HG02623 (cell line): ENCODE data around the gene TM4SF4.

Experiments used
- ATAC-seq: cut with Tn5 transposase; IDR thresholded peaks from one replicate; pipeline ENCODE4 v1.9.1; 2021; ENCODE audit warnings: moderate library complexity; ENCODE audit not compliant: unreplicated experiment

The TM4SF4 gene

DNA sequence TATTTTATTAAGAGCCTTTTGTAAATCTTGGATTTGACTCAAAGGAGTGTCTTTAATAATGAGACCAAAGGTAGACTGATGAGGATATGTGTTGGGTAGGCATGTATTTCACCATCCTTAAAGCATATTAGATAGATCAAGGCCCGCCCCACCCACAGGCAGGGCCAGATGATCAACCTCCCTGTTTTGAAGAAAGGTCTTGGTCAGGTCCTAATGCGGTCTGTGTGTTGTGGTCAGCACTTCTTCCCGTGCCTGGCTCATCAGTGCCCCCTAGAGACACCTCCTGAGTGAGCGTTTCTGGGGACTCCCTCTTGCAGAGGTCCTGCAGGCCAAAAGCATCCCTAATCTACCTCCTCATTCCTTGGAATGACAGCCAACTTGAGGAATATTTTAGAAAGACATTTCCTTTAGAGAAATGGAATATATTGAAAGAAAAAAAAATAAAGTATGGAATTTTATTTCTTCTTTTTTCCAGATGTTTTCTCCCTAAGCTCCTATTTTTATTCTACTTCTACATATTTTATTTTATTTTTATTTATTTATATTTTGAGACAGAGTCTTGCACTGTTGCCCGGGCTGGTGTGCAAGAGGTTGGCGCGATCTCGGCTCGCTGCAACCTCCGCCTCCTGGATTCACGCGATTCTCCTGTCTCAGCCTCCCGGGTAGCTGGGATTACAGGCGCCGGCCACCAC lies 6.0 kb downstream of the TM4SF4 start:
- peak; percentile 96 for ATAC-seq

DNA sequence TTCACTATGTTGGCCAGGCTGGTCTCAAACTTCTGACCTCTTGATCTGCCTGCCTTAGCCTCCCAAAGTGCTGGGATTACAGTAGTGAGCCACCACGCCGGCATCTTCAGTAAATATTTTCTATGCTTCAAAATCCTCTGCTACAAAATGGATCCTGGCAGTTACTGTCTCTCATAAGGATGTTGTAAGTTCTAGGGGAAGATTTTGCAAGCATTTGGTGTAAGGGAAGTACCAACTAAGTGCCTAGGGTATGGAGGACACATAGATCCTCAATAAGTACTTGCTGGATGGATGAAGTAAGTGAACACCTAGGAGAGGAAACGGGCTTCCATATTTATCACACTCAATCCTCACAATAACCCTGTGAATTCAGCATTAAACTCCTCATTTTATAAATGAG lies 6.6 kb downstream of the TM4SF4 start:
- no peak for ATAC-seq

DNA sequence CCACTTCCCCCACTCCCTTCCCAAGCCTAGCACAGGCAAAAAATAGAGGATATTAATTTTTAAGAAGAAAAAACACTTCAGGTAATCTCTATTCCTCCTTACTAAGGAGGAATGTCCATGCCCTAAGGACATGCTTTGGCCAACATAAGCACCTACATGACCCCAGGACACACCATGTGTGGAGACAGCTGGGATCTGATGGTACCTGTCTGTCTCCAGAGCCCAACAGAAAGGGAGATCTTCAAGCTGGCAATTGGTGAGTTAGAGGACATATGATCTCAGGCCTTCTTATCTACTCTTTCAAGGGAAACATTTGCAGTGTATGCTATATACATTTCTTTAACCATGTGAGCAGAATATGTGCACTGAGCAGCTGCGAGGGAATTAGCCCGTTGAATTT lies 7.0 kb downstream of the TM4SF4 start:
- ATAC-seq = no peak

DNA sequence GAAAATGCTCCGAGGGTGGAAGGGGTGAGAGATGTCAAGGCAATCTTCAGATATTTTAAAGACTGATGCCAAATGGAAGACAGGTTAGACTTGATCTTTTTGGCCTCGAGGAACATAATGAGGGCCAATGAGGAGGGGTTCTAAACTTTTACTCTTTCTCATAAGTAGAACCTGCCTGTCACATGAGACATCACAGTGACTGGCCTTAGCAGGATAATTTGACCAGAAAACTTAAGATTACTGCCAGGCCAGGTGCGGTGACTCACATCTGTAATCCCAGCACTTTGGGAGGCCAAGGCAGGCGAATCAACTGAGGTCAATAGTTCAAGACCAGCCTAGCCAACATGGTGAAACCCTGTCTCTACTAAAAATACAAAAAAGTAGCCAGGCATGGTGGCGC lies 12.2 kb downstream of the TM4SF4 start:
- ATAC-seq = no peak

DNA sequence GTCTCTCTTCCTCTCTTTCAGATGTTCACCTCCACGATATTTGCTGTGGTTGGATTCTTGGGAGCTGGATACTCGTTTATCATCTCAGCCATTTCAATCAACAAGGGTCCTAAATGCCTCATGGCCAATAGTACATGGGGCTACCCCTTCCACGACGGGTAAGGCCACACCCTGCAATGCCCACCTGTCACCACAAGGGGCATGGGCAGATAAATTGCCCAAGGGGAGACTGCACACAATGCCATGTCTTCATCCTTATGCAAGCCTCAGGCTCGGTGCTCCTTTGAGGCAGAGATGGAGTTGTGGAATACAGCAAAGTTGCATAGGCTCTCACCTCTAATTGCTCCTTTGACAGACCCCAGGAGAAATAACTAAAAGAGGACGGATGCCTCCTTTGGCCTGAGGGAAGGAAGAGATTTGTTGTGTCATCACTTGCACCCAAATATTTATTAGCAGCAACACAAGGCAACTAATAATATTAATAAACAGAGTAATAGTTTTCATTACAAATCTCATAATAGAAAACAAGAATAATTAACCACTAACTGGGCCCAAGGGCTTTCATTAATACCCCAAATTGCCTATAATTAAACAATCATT lies 13.2 kb downstream of the TM4SF4 start:
- ATAC-seq = no peak

DNA sequence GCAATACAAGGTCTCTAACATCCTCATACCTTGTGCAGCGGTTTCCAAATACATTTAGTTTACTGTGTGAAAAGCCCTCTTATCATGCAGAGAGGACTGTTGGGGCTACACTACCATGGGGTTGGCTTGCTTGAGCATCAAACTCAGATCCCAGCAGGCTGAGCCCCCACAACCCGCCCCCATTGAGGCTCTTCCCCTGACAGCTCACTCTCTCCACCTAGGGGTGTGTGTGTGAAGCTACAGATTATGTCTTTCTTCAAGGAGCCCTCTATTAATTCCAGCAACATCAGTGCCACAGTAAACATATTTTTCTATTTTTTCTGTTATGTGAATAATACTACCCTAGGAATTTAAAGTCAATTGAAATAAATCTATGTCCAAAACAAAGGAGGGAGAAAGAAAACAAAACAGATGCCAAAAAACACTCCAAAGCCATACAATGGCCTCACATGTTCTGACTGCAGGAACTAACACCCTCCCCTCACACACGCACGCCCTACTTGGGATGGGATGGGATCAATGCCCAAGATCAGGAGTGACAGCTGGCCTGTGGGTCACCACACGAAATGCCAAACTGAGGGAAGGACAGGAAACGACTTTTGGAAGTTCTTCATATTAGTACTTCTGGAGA lies 14.7 kb downstream of the TM4SF4 start:
- no peak for ATAC-seq

DNA sequence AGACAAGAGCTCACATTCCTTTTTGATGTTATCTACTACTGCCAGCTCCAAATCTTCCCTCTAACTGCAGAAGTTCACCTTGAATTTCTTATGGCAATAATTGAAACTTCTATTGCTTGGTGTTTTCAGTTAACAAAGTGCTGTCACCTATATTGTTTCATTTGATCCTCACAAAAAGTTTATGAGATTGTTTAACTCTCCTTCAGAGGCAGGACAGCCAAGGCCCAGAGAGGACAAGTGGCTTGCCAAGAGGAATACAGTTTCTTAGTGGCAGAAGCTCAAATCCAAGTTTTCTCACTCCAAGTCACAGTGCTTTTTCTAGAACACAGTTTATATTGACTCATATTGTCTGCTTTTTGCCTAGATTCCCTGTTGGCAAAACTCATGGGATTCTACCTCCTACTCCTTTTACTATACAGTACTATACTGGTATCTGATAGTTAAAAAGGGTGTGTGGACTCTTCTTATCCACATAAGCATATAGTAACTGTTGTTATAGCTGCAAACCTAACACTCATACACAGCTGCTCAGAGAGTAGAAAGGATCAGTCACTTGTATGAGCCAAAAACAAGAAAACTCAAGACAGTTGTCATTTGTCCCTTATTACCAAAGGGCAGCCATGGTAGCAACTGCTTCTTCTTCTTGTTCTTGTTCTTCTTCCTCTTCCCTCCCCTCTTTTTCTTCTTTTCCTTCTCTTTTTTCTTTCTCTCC lies 15.9 kb downstream of the TM4SF4 start:
- ATAC-seq = no peak

DNA sequence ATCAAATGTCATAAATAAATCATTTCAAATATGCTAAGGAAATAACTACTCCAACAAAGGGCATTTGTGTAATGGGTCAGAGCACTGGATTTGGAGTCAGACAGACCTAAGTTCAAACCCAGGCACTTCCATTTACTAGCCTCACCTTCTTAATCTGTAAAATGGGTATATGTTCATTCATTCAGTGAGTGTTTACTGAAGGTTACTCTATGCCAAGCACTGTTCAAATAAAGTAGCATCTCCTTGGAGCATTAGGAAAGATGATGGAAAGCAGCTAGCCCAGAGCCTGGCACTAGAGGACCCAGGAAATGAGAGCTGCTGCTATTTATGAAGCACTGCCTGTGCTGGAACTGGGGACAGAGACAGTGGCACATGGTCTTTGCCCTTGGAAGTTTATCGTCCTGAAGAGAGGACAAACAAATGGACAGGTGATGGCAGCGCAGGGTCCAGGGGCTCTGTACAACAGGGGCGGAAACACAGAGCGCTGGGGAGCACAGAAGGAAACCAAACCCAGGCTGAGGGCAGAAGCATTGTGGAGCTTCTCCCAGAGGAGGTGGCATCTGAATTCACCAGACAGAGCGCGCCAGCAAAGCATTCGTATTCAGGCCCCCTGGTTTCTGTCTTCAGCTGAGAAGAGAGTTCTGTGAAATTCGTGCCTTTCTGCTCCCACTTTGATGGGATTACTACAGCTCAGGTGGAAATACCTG lies 19.0 kb downstream of the TM4SF4 start:
- ATAC-seq = no peak

DNA sequence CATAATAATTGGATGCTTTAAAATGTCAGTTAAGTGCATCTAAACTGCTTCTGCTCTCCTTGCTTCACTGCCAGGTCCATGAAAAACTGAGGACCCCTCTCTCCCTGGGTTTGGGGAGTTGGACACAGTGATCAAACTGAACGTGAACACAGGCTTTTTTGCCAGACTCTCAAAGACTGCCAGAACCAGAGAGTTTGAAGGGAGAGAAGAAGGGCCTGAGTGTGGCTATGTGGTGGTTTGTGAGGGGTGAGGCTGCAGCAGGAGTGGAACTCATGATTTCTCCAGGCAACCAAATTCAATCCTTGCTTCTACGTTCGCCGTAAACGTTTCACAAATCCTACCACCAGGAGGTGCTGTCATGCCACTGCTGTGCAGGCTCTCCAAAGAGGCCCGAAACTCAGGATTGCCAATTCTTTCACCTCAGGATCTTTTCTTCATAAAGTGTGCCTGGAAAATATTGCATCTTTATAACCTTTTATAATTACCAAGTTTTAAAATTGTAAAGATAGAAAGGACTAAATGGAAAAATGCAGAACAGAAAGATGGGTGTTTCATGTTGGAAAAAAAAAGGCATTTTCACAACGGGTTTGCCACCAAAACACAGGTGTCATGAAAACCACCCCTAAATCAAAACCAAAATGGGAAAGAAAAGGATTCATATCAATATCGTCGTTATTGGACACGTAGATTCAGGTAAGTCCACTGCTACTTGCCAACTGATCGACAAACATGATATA lies 19.7 kb downstream of the TM4SF4 start:
- no peak for ATAC-seq

DNA sequence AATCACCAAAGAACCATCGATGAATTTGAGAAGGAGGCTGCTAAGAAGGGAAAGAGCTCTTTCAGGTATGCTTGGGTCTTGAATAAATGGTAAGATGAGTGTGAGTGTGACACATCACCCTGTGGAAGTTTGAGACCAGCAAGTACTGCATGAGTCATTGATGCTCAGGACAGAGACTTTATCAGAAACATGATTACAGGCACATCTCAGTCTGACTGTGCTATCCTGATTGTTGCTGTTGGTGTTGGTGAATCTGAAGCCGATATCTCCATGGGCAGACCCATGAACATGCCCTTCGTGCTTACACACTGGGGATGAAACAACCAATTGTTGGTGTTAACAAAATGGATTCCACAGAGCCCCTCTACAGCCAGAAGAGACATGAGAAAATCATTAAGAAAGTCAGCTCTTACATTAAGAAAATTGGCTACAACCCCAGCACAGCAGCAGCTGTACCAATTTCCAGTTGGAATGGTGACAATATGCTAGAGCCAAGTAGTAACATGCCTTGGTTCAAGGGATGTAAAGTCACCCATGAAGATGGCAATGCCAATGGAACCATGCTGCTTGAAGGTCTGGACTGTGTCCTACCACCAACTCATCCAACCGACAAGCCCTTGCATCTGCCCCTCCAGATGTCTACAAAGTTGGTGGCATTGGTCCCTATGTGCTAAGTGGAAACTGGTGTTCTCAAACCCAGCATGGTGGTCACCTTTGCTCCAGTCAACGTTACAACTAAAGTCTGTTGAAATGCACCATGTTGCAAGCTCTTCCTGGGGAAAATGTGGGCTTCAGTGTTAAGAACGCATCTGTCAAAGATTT lies 20.5 kb downstream of the TM4SF4 start:
- ATAC-seq = no peak

DNA sequence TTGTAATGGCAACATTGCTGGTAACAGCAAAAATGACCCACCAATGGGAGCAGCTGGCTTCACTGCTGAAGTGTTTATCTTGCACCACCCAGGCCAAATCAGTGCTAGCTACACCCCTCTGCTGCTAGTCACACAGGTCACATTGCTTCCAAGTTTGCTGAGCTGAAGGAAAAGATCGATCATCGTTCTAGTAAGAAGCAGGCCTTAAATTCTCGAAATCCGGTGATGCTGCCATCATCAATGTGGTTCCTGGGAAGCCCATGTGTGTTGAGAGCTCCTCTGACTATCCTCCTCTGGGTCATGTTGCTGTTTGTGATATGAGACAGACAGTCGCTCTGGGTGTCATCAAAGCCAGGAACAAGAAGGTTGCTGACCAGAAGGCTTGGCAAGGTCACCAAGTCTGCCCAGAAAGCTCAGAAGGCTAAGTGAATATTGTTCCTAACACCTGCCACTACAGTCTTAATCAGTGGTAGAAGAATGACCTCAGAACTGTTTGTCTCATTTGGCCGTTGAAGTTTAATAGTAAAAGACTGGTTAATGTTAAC lies 21.2 kb downstream of the TM4SF4 start:
- no peak for ATAC-seq

DNA sequence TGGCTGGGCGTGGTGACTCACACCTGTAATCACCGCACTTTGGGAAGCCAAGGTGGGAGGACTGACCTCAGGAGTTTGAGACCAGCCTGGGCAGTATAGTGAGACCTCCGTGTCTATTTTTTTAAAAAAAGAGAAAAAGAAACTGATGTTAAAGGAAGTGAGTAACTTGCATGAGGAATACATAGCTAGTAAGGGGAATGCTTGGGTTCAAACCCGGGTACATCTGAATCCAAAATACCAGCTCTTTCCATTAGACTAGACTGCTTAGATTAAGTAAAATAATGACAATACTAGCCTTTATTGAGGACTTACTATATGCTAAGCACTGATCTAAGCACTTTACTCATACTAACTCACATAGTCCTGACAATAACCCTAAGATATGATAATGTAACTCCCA lies 22.4 kb downstream of the TM4SF4 start:
- no peak for ATAC-seq

DNA sequence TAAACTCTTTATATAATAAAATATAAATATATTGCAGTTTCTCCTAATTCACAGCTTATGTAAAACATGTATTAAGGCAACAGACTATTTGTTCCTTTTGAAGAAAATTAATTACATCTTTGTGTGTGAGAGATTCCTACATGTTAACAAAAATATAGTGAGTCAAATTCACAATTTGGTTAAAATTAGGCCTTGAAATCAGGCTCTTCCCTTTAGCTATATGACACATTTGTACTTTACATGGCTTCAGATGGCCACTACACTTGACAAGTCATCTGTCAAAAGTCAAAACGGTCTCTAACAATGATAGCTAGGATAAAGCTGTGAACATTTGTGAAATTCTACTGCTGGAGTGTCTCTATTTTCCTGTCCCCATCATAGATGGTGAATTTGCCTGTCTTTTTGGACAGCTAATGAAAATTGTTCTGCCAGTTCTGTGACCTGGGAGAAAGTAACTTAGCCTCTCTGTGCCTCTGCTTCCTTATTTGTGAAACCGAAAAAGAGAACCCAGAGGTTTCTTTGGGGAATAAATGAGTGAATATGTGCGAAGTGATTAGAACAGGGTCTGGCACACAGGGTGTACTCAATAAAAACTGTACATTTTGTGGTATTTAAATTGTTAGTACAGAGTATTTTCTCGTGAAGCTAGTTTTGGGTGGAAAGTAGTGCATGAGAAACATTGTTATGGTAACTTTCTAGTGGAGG lies 23.6 kb downstream of the TM4SF4 start:
- no peak for ATAC-seq

DNA sequence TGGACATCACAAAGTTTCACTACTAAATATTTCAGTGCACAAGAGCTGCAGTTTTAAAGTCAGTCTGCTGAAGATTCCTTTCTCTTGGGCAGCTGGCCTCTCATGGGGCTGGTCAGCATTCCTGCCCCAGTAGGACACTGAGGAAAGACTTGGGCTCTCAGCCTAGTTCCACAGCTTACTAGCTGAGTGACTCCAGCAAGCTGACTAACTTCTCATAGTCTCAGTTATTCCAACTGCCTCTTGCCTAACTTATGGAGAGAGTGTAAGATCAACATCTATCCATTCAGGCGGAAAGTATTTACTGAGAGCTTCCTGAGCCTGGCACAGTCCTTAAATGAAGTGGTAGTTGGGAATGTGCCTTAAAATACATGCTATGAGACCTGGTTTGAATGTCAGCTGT lies 27.0 kb downstream of the TM4SF4 start:
- ATAC-seq = no peak

DNA sequence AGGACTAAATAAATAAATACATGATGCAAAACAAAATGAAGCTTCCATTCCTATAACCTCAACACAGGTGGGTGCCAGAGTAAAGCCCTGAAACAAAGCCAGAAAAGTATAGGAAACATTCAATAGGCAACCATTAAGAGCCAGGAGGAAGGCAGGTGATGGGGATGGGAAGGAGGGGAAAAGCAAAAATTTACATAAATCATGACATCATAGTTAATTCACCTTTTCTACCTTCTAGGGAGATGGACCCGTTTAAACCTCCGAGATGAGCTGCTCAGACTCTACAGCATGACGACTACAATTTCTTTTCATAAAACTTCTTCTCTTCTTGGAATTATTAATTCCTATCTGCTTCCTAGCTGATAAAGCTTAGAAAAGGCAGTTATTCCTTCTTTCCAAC lies 27.9 kb downstream of the TM4SF4 start:
- no peak for ATAC-seq

DNA sequence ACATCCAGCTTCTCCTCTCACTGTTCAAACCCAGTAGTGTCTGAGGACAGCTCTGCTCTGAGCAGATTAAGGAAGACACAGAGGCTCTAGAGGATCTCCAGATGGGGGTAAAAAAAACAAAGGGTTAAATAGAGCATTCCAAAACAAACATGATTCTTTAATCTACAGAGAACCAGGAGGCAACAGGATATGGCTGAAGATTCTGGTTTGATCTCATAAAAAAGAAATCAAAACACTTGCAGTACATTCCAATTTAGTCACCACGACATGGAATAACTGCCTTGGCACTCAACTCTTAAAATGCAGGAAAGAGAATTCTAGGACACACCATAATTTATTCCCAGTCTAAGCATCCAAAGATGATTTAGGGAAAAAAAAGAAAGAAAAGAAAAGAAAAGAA lies 32.0 kb downstream of the TM4SF4 start:
- no peak for ATAC-seq

DNA sequence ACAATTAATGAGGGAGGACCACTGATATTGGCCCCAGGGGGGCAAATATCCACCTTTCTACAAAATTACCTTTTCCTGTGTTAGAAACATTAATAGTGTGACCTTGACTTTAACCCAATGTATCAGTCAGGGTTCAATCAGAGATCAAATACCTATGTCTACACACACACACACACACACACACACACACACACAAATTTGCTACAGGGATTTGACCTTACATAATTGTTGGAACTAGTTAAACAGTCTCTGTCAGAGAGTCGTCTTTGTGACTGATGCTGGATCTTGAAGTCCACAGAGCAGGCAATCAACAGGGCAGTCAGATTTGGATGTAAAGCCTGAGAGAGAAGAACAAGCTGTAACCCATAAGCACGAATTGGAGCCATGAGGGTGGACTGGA lies 32.5 kb downstream of the TM4SF4 start:
- no peak for ATAC-seq

DNA sequence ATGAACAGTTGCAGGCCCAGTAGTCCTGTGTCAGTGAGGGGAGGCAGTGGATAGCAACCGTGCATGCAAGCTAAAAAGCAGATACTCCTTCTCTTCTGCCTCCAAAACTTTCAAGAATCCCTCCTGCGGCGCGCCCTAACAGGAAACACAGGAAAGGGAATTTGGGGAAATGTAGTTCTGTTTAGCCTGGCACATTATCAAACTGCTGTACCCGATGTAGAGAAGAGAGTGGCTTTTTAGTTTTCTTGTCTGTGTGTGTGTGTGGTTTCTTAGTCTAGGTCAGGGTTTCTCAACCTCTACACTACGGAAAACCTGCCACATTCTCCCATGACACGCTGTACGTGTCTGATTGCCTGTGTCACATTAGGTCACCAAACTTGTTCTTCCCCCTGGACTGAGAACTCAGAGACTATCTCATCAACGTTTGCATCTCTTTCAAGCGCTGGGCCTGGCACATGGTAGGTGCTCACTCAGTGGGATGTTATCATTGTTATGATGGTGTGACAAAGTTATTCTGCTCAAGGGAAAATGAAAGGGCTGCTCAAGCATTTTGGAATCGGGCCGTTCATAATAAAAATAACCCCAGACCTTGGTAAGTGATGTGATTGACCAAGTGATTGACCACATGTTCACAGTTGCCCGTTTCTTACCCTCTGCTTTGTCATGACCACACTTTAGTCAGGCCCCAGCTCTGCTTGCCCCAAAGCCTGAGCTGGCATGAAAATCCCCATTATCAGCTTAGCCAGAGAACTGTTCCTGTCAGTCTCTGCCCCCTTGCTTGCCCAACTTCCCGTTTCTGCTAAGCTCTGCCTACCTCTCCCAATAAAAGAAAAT lies 33.2 kb downstream of the TM4SF4 start:
- no peak for ATAC-seq
